OCI-LY3 (cell line): ENCODE results near the gene FAM177B.

ENCODE experiments used
- CTCF ChIP-seq: fragments of 200-600, 300-600 bp; sonication (generic); IDR thresholded peaks from 2 replicates; pipeline ENCODE4 v1.5.1; 2014; ENCODE audit warnings: antibody characterized with exemption, low read length, low read depth
- EZH2phosphoT487 ChIP-seq: fragments of 200-600 bp; shearing (Covaris generic); IDR thresholded peaks from 2 replicates; pipeline ENCODE4 v1.6.1; 2018; ENCODE audit warnings: antibody characterized with exemption, mixed run types, low read depth

GRCh38 chr1:222786121-222786520, 49.1 kb downstream of the FAM177B start:
- TF ChIP-seq CTCF, result no peak
- no peak for TF ChIP-seq EZH2phosphoT487
